ENCODE measurements around the gene DOCK3. TPM values are rescaled to one million over a fixed set of nuclear protein-coding genes. Genes with fewer than 3 reads are reported as not detected.

The DOCK3 gene
- total RNA-seq, 1 donor = 0.36 TPM

DNA sequence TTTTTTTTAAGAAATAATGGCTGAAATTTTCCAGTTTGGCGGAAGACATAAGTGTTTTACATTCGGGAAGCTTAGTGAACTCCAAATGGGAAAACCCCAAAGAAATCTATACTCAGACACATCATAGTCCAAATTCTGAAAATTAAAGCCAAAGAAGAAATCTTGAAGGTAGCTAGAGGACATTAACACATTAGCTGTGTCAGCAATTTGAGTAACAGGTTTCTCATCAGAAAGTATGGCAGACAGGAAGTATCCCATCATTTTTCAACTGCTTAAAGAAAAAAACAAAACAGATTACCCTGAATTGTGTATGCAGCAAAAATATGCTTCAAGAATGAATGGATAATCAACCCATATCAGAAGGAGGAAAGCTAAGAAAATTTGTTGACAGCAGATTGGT is 261.7 kb downstream of the DOCK3 start:
- Histone ChIP-seq H3K27ac (ENCODE audit: low read depth, low read length) (no peak overlapping the region), H3K4me1 (ENCODE audit: insufficient read depth, low read length) (no peaks in the 10 kb centered on the region)
- no peak for TF ChIP-seq CTCF (IDR thresholded peaks at IDR 0.05; ENCODE audit: extremely low read depth, low read depth, low read length)

DNA sequence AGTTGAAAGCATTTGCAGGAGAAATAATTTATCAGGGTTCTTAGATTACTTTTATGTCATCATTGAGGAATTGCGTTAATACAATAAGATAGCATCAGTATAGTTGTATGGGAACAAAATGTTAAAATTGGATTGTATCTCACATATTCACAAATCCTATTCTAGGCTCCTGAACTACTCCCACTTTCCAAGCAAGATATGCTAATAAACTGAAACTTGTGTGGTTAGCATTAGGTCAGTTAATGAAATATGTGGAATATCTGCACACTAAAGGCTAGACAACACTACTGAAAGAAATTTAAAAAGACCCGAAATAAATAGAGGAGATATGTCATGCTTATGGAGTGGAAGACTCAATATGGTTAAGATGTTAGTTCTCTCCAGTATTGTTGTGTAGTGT is 272.7 kb downstream of the DOCK3 start:
- H3K27ac ChIP-seq (ENCODE audit: low read depth, low read length) = no peak overlapping the region
- H3K9me3 ChIP-seq (ENCODE audit: low read depth, low read length) = no peaks in the 10 kb centered on the region
- no peaks in the 10 kb centered on the region for H3K79me2 ChIP-seq (ENCODE audit: insufficient read depth, low read length)
- H3K36me3 ChIP-seq (ENCODE audit: insufficient read depth, low read length) = no peaks in the 10 kb centered on the region
- TF ChIP-seq CTCF (IDR thresholded peaks at IDR 0.05; ENCODE audit: extremely low read depth, low read depth, low read length) = no peak
- no peaks in the 10 kb centered on the region for H3K4me1 ChIP-seq (ENCODE audit: insufficient read depth, low read length)
- no peaks in the 10 kb centered on the region for H4K20me1 ChIP-seq (ENCODE audit: insufficient read depth, low read length)
- DNase-seq (ENCODE audit: insufficient read length, low spot score, missing footprints) = no peak
- H3K27me3 ChIP-seq (ENCODE audit: insufficient read depth, low read length) = no peaks in the 10 kb centered on the region
- no peak overlapping the region for H3K4me3 ChIP-seq (ENCODE audit: insufficient read depth, low read length)
- H2AFZ ChIP-seq (ENCODE audit: low read length) = no peak overlapping the region
- no peak overlapping the region for H3K4me2 ChIP-seq (ENCODE audit: insufficient read depth, low read length)

More for the DNA sequence above, 261.7 kb downstream of the DOCK3 start:
- H3K9me3 ChIP-seq (ENCODE audit: low read depth, low read length) = no peaks in the 10 kb centered on the region
- DNase-seq (ENCODE audit: insufficient read length, low spot score, missing footprints) = no peak
- H3K79me2 ChIP-seq (ENCODE audit: insufficient read depth, low read length) = no peaks in the 10 kb centered on the region
- no peak overlapping the region for H2AFZ ChIP-seq (ENCODE audit: low read length)
- H3K27me3 ChIP-seq (ENCODE audit: insufficient read depth, low read length) = no peaks in the 10 kb centered on the region
- no peak overlapping the region for H3K4me2 ChIP-seq (ENCODE audit: insufficient read depth, low read length)
- no peak overlapping the region for H3K4me3 ChIP-seq (ENCODE audit: insufficient read depth, low read length)
- H3K36me3 ChIP-seq (ENCODE audit: insufficient read depth, low read length) = no peaks in the 10 kb centered on the region
- H4K20me1 ChIP-seq (ENCODE audit: insufficient read depth, low read length) = no peaks in the 10 kb centered on the region

DNA sequence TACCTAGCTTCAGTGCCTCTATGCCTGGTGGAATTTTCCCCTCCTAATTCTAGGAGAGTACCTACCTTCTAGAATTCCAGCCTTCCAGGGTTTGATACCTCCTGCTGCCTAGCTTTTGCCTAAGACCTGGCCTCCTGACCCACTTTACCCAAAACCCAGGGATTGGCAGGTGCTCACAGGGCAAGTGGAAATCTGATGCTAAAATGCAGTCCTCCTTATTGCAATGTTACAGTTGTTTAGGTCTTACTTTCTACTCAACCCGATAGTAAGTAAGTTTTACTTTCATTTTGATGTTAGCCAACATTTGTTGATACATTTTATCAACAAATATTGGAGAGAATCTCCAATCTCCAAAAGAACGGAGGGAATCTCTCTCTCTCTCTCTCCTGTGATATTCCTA is 275.9 kb downstream of the DOCK3 start:
- H3K4me3 ChIP-seq (ENCODE audit: insufficient read depth, low read length) = peak overlapping the region; percentile 56
- no peak for TF ChIP-seq CTCF (IDR thresholded peaks at IDR 0.05; ENCODE audit: extremely low read depth, low read depth, low read length)
- no peaks in the 10 kb centered on the region for H3K27me3 ChIP-seq (ENCODE audit: insufficient read depth, low read length)
- peak overlapping the region; percentile 66 for H2AFZ ChIP-seq (ENCODE audit: low read length)
- no peaks in the 10 kb centered on the region for H3K9me3 ChIP-seq (ENCODE audit: low read depth, low read length)
- no peaks in the 10 kb centered on the region for H4K20me1 ChIP-seq (ENCODE audit: insufficient read depth, low read length)
- H3K4me2 ChIP-seq (ENCODE audit: insufficient read depth, low read length) = peak overlapping the region; percentile 55
- H3K4me1 ChIP-seq (ENCODE audit: insufficient read depth, low read length) = no peaks in the 10 kb centered on the region
- no peaks in the 10 kb centered on the region for H3K79me2 ChIP-seq (ENCODE audit: insufficient read depth, low read length)
- no peak for DNase-seq (ENCODE audit: insufficient read length, low spot score, missing footprints)
- H3K27ac ChIP-seq (ENCODE audit: low read depth, low read length) = no peak overlapping the region
- H3K36me3 ChIP-seq (ENCODE audit: insufficient read depth, low read length) = no peaks in the 10 kb centered on the region

DNA sequence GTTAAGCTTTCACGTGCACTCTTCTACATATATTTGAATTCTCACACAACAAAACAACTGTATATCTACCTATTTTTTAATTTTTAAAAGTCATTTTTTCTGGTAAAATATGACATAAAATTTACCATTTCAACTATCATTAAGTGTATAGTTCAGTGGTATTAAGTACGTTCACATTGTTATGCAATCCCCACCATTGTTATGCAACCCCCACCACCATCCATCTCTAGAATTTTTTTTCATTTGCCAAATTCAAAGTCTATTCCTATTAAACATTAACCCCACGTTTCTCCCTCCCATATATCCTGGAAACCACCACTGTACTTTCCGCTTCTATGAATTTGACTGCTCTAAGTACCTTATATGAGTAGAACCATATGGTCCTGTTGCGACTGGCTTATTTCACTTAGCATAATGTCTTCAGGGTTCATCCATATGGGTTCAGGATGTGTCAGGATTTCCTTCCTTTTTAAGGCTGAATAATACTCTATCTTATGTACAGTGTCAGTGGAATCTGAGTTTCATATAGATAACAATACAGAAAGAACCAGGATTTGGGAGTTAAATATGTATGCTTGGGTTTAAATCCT is 279.2 kb downstream of the DOCK3 start:
- Histone ChIP-seq H3K4me1 (ENCODE audit: insufficient read depth, low read length) (no peaks in the 10 kb centered on the region), H3K36me3 (ENCODE audit: insufficient read depth, low read length) (no peaks in the 10 kb centered on the region), H3K79me2 (ENCODE audit: insufficient read depth, low read length) (no peaks in the 10 kb centered on the region), H3K27ac (ENCODE audit: low read depth, low read length) (no peak overlapping the region), H3K9me3 (ENCODE audit: low read depth, low read length) (no peaks in the 10 kb centered on the region), H4K20me1 (ENCODE audit: insufficient read depth, low read length) (no peaks in the 10 kb centered on the region), H3K27me3 (ENCODE audit: insufficient read depth, low read length) (no peaks in the 10 kb centered on the region), H2AFZ (ENCODE audit: low read length) (no peak overlapping the region), H3K4me2 (ENCODE audit: insufficient read depth, low read length) (no peak overlapping the region), H3K4me3 (ENCODE audit: insufficient read depth, low read length) (no peak overlapping the region)
- no peak for DNase-seq (ENCODE audit: insufficient read length, low spot score, missing footprints)
- TF ChIP-seq CTCF (IDR thresholded peaks at IDR 0.05; ENCODE audit: extremely low read depth, low read depth, low read length) = no peak

Measured in osteoblast (primary cell).